H1 (cell line): ENCODE results near the gene ARHGAP1. TPM values are rescaled to one million over a fixed set of nuclear protein-coding genes. Genes with fewer than 3 reads are reported as not detected.

ENCODE experiments used
- CTCF ChIA-PET: fragments of 300-600 bp; sonication (Branson Sonifier 250); formaldehyde crosslinking; loops from one replicate; lab custom pipeline; 2021; ENCODE audit not compliant: partially characterized antibody; lab: Charles Lee
- POLR2A ChIA-PET: fragments of 300-600 bp; sonication (Branson Sonifier 250); formaldehyde crosslinking; loops from one replicate; lab custom pipeline; 2021; ENCODE audit warnings: inconsistent platforms; ENCODE audit not compliant: partially characterized antibody; lab: Charles Lee
- DNase-seq, 2 experiments: peaks; one replicate each; pipeline versions ENCODE4 v3.0.0 to v3.0.0-alpha.2; 2010 to 2022; ENCODE audit warnings: low spot score in 2 of 2, low read depth in 1 of 2, mixed read lengths in 1 of 2
- FAIRE-seq: peaks from 2 replicates; lab custom pipeline; 2011; peaks lifted over from hg19 to GRCh38; lab: Jason Lieb, UNC
- H2AFZ ChIP-seq: 2 replicates; pipeline ENCODE4 v1.8.1; 2012; ENCODE audit warnings: low read length, inconsistent platforms
- H2AK5ac ChIP-seq: 2 replicates; pipeline ENCODE4 v1.6.1; 2013; ENCODE audit warnings: low read depth, low read length
- H2BK120ac ChIP-seq: replicated peaks from 2 replicates; pipeline ENCODE3; 2013; ENCODE audit warnings: low read depth, low read length, inconsistent platforms
- H2BK12ac ChIP-seq: 2 replicates; pipeline ENCODE4 v1.6.1; 2013; ENCODE audit warnings: low read depth, low read length
- H2BK15ac ChIP-seq: 2 replicates; pipeline ENCODE4 v1.6.1; 2013; ENCODE audit warnings: low read length
- H2BK20ac ChIP-seq: 2 replicates; pipeline ENCODE4 v1.6.1; 2013; ENCODE audit warnings: low read length
- H2BK5ac ChIP-seq: 2 replicates; pipeline ENCODE4 v1.6.1; 2013; ENCODE audit warnings: low read depth, low read length
- H3K14ac ChIP-seq: 2 replicates; pipeline ENCODE4 v1.6.1; 2013; ENCODE audit warnings: inconsistent platforms; ENCODE audit not compliant: insufficient read length
- H3K18ac ChIP-seq: 2 replicates; pipeline ENCODE4 v1.6.1; 2013; ENCODE audit warnings: low read length; ENCODE audit errors: extremely low read depth
- H3K23ac ChIP-seq: 2 replicates; pipeline ENCODE4 v1.6.1; 2013; ENCODE audit warnings: inconsistent platforms; ENCODE audit not compliant: insufficient read length
- H3K23me2 ChIP-seq: 2 replicates; pipeline ENCODE4 v1.6.1; 2013; ENCODE audit warnings: low read depth, low read length
- H3K27ac ChIP-seq: 2 replicates; pipeline ENCODE4 v1.6.1; 2011; ENCODE audit warnings: low read depth, low read length, inconsistent platforms
- H3K27me3 ChIP-seq, 4 experiments: replicated peaks in 1 of 4; 1 replicate in 1 of 4; 2 replicates in 3 of 4; pipeline versions ENCODE4 v1.6.1 to v1.8.1; 2011 to 2013; ENCODE audit warnings: low read length in 3 of 4, mild to moderate bottlenecking in 3 of 4, inconsistent platforms in 2 of 4, mixed read lengths in 2 of 4, moderate library complexity in 1 of 4; ENCODE audit not compliant: control insufficient read depth in 3 of 4, insufficient read depth in 3 of 4; ENCODE audit errors: extremely low read depth in 1 of 4
- H3K36me3 ChIP-seq, 4 experiments: 2 replicates each; pipeline versions ENCODE4 v1.6.1 to v1.8.1; 2011 to 2013; ENCODE audit warnings: mild to moderate bottlenecking in 4 of 4, low read length in 3 of 4, moderate library complexity in 2 of 4, control low read depth in 1 of 4, inconsistent platforms in 1 of 4; ENCODE audit not compliant: insufficient read depth in 4 of 4, control insufficient read depth in 2 of 4
- H3K4ac ChIP-seq: replicated peaks from 2 replicates; pipeline ENCODE3; 2013; ENCODE audit warnings: low read length, low read depth, mixed read lengths, inconsistent platforms; ENCODE audit not compliant: insufficient read length
- H3K4me1 ChIP-seq, 4 experiments: replicated peaks in 1 of 4; 1 replicate in 1 of 4; 2 replicates in 3 of 4; pipeline versions ENCODE4 v1.6.1 to v1.8.1; 2011 to 2013; ENCODE audit warnings: low read length in 3 of 4, inconsistent platforms in 2 of 4, mixed read lengths in 1 of 4; ENCODE audit not compliant: insufficient read depth in 4 of 4, control insufficient read depth in 3 of 4
- H3K4me2 ChIP-seq, 2 experiments: 2 replicates each; pipeline versions ENCODE4 v1.6.1 to v1.8.1; 2011 to 2013; ENCODE audit warnings: low read depth in 2 of 2, low read length in 2 of 2, control low read depth in 1 of 2, inconsistent platforms in 1 of 2, mild to moderate bottlenecking in 1 of 2; ENCODE audit not compliant: insufficient read depth in 1 of 2
- H3K4me3 ChIP-seq, 4 experiments: fragments of 200-600, 300-600 bp in 1 of 4; sonication (generic), shearing (Covaris generic), sonication (Bioruptor Twin) in 1 of 4; 2 replicates each; pipeline versions ENCODE4 v1.5.1 to v1.8.1; 2011 to 2016; ENCODE audit warnings: low read length in 4 of 4, low read depth in 3 of 4, control low read depth in 2 of 4, inconsistent platforms in 2 of 4, mild to moderate bottlenecking in 2 of 4, mixed read lengths in 1 of 4, moderate library complexity in 1 of 4; ENCODE audit not compliant: insufficient read depth in 2 of 4; ENCODE audit errors: extremely low read depth in 1 of 4
- H3K56ac ChIP-seq: replicated peaks from 2 replicates; pipeline ENCODE3; 2013; ENCODE audit warnings: low read depth, mild to moderate bottlenecking, mixed read lengths, low read length, inconsistent platforms; ENCODE audit not compliant: insufficient read length
- H3K79me1 ChIP-seq: 2 replicates; pipeline ENCODE4 v1.6.1; 2013; ENCODE audit warnings: low read depth, low read length, control low read depth
- H3K79me2 ChIP-seq, 2 experiments: 2 replicates each; pipeline versions ENCODE4 v1.6.1 to v1.8.1; 2012 to 2013; ENCODE audit warnings: low read length in 2 of 2, mild to moderate bottlenecking in 2 of 2, inconsistent platforms in 1 of 2; ENCODE audit not compliant: insufficient read depth in 2 of 2, control insufficient read depth in 1 of 2
- H3K9ac ChIP-seq, 4 experiments: replicated peaks in 1 of 4; 1 replicate in 1 of 4; 2 replicates in 3 of 4; pipeline versions ENCODE4 v1.6.1 to v1.8.1; 2011 to 2013; ENCODE audit warnings: low read depth in 3 of 4, low read length in 3 of 4, control low read depth in 2 of 4, mild to moderate bottlenecking in 2 of 4, moderate library complexity in 2 of 4, inconsistent platforms in 1 of 4; ENCODE audit errors: extremely low read depth in 1 of 4
- H3K9me3 ChIP-seq, 2 experiments: 2 replicates each; pipeline versions ENCODE4 v1.6.1 to v1.8.1; 2012 to 2013; ENCODE audit warnings: mild to moderate bottlenecking in 2 of 2, moderate library complexity in 2 of 2, control low read depth in 1 of 2, inconsistent platforms in 1 of 2, low read depth in 1 of 2, low read length in 1 of 2, mixed read lengths in 1 of 2; ENCODE audit not compliant: insufficient read depth in 2 of 2
- H4K20me1 ChIP-seq, 2 experiments: replicated peaks in 1 of 2; 2 replicates each; pipeline versions ENCODE3 to v1.8.1; 2011 to 2013; ENCODE audit warnings: inconsistent platforms in 2 of 2, low read length in 2 of 2, mild to moderate bottlenecking in 1 of 2; ENCODE audit not compliant: insufficient read depth in 2 of 2, control insufficient read depth in 1 of 2
- H4K5ac ChIP-seq: 2 replicates; pipeline ENCODE4 v1.6.1; 2013; ENCODE audit warnings: low read length, low read depth, mixed read lengths, inconsistent platforms; ENCODE audit not compliant: insufficient read length
- H4K8ac ChIP-seq: 2 replicates; pipeline ENCODE4 v1.8.0; 2013; ENCODE audit warnings: mild to moderate bottlenecking, moderate library complexity, low read length, inconsistent platforms; ENCODE audit not compliant: insufficient read depth; ENCODE audit errors: extremely low read depth
- H4K91ac ChIP-seq: replicated peaks from 2 replicates; pipeline ENCODE3; 2013; ENCODE audit warnings: low read length, mixed read lengths, inconsistent platforms; ENCODE audit not compliant: insufficient read length
- BCL11A ChIP-seq, 2 experiments: IDR thresholded peaks; one replicate each; pipeline ENCODE4 v1.6.1; 2011; ENCODE audit warnings: low read depth in 2 of 2, low read length in 2 of 2, mild to moderate bottlenecking in 2 of 2
- BRCA1 ChIP-seq: IDR thresholded peaks from 2 replicates; pipeline ENCODE4 v1.6.1; 2012; ENCODE audit warnings: low read depth, low read length, improper control_type of control experiment
- CHD2 ChIP-seq: IDR thresholded peaks from 2 replicates; pipeline ENCODE4 v1.6.1; 2012; ENCODE audit warnings: low read length, improper control_type of control experiment
- E2F6 ChIP-seq: IDR thresholded peaks from 2 replicates; pipeline ENCODE4 v1.6.1; 2012; ENCODE audit warnings: inconsistent platforms
- KDM4A ChIP-seq: IDR thresholded peaks from one replicate; pipeline ENCODE4 v1.7.1; 2012; ENCODE audit warnings: low read depth, mild to moderate bottlenecking, moderate library complexity, low read length, inconsistent platforms; ENCODE audit not compliant: severe bottlenecking
- RXRA ChIP-seq: IDR thresholded peaks from 2 replicates; pipeline ENCODE4 v1.6.1; 2011; ENCODE audit warnings: low read depth, mild to moderate bottlenecking, low read length, moderate library complexity; ENCODE audit not compliant: insufficient read depth
- SP1 ChIP-seq: IDR thresholded peaks from 2 replicates; pipeline ENCODE4 v1.6.1; 2011; ENCODE audit warnings: low read depth, low read length
- SUZ12 ChIP-seq: fragments of 200-600 bp; sonication (generic); IDR thresholded peaks from 2 replicates; pipeline ENCODE4 v1.6.1; 2012; ENCODE audit warnings: mild to moderate bottlenecking, inconsistent platforms, low read length, moderate library complexity, mixed read lengths
- TBP ChIP-seq: IDR thresholded peaks from 2 replicates; pipeline ENCODE4 v1.6.1; 2011; ENCODE audit warnings: low read depth, low read length, improper control_type of control experiment
- WGBS, 2 experiments: shearing (Covaris generic) in 1 of 2; methylation state at CpG; one replicate each; pipeline versions ENCODE4 v1.1.6 to v1.1.7; 2013 to 2015; ENCODE audit warnings: low lambda C conversion rate in 2 of 2, mixed read lengths in 2 of 2, inconsistent platforms in 1 of 2, low coverage in 1 of 2, missing lambda C conversion rate in 1 of 2; ENCODE audit not compliant: insufficient replicate concordance in 2 of 2, insufficient coverage in 1 of 2, insufficient read length in 1 of 2; ENCODE audit errors: extremely low coverage in 1 of 2, missing lambda C conversion rate in 1 of 2; 5-methylcytosine and 5-hydroxymethylcytosine counted together
- polyA plus RNA-seq, 7 experiments: library from polyadenylated mRNA; depleted of rRNA in 3 of 7; stranded (reverse) in 5 of 7; unstranded in 2 of 7; fragments of >200 nt in 5 of 7; fragments of 200-250 nt in 2 of 7; gene quantifications; 1 replicate in 5 of 7; 2 replicates in 1 of 7; 4 replicates in 1 of 7; pipeline versions ENCODE4 v1.2.1 to v1.2.3, GENCODE V29; 2011 to 2013; ENCODE audit warnings: missing spikeins in 2 of 7, mixed read lengths in 2 of 7
- total RNA-seq: library from RNA; stranded (reverse); fragmentation: NEBNext Ultra II Directional; extraction: Animal tissue kit (Norgen Biotek cat#: 25700); gene quantifications from 2 replicates; pipeline ENCODE4 v1.2.1, GENCODE V29; 2021
- TF ChIP-seq, protein P1 (sequence below): IDR thresholded peaks from 2 replicates; pipeline ENCODE4 v1.6.1; 2011; ENCODE audit warnings: low read depth, mild to moderate bottlenecking, low read length; ENCODE audit not compliant: insufficient read depth
- TF ChIP-seq, protein P2 (sequence below): IDR thresholded peaks from 2 replicates; pipeline ENCODE4 v1.6.1; 2012; ENCODE audit warnings: low read length, inconsistent platforms

Gene ARHGAP1
- total and polyA plus RNA-seq, 2 of the 8 experiments (the other 6 are each of a cell fraction or from before 2014, with no cell fraction given): 28.6 to 58.8 TPM

GRCh38 chr11:46678741-46679130 is 21.7 kb downstream of the ARHGAP1 start:
- H3K79me2 ChIP-seq: no peaks in the 10 kb centered on the region
- H2BK15ac ChIP-seq: no peak overlapping the region
- DNase-seq (no peak), FAIRE-seq (no peak)
- H3K14ac ChIP-seq: no peak overlapping the region
- no peaks in the 10 kb centered on the region for H3K9me3 ChIP-seq
- H3K23me2 ChIP-seq: no peaks in the 10 kb centered on the region
- no peaks in the 10 kb centered on the region for H3K27me3 ChIP-seq
- H3K56ac ChIP-seq: no peak overlapping the region
- H3K4me2 ChIP-seq: no peak overlapping the region
- POLR2A ChIA-PET: interaction anchor here (1.3 kb wide), 1 partner anchor 19 kb away, joined by 4 read pairs; no protein-coding TSS in a partner anchor
- H2BK20ac ChIP-seq: no peak overlapping the region
- no peak overlapping the region for H3K4me3 ChIP-seq
- H2BK12ac ChIP-seq: no peak overlapping the region
- CTCF ChIA-PET: interaction anchor here (0.7 to 7.5 kb wide), 7 partner anchors 9 to 76 kb away, joined by 3 to 36 read pairs (median 4); partner anchors contain the start of gene F2
- no peak overlapping the region for H4K5ac ChIP-seq
- no peaks in the 10 kb centered on the region for H3K79me1 ChIP-seq
- H3K36me3 ChIP-seq: peaks cover 0 to 11% (median 3%) of the 10 kb centered on the region in 4 experiments; a peak in 4 of 8 replicates
- H2BK120ac ChIP-seq: no peak overlapping the region
- no peak overlapping the region for H3K18ac ChIP-seq
- WGBS, 2 experiments: 90% methylated on average over 9 of the region's 9 CpGs; no CpG with 5 or more reads in 1 of the 2 experiments
- no peak overlapping the region for H3K23ac ChIP-seq
- peaks cover 3 to 17% (median 7%) of the 10 kb centered on the region in 4 experiments for H3K4me1 ChIP-seq
- H2AFZ ChIP-seq: no peak overlapping the region
- H4K20me1 ChIP-seq: peaks cover 0 to 1% of the 10 kb centered on the region in 2 experiments
- H3K4ac ChIP-seq: no peak overlapping the region
- no peak overlapping the region for H4K91ac ChIP-seq
- TF ChIP-seq BRCA1: no peak
- no peak for TF ChIP-seq BCL11A (IDR thresholded peaks at IDR 0.05; ENCODE audit: low read depth in 2 of 2, low read length in 2 of 2)
- no peak for TF ChIP-seq SP1
- TF ChIP-seq SUZ12: no peak
- TF ChIP-seq CHD2: no peak
- no peak for TF ChIP-seq RXRA
- no peak for TF ChIP-seq KDM4A
- TF ChIP-seq, protein P1, sequence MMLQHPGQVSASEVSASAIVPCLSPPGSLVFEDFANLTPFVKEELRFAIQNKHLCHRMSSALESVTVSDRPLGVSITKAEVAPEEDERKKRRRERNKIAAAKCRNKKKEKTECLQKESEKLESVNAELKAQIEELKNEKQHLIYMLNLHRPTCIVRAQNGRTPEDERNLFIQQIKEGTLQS: no peak
- TF ChIP-seq E2F6: no peak
- no peak for TF ChIP-seq TBP
- TF ChIP-seq, protein P2, sequence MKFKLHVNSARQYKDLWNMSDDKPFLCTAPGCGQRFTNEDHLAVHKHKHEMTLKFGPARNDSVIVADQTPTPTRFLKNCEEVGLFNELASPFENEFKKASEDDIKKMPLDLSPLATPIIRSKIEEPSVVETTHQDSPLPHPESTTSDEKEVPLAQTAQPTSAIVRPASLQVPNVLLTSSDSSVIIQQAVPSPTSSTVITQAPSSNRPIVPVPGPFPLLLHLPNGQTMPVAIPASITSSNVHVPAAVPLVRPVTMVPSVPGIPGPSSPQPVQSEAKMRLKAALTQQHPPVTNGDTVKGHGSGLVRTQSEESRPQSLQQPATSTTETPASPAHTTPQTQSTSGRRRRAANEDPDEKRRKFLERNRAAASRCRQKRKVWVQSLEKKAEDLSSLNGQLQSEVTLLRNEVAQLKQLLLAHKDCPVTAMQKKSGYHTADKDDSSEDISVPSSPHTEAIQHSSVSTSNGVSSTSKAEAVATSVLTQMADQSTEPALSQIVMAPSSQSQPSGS: no peak
- TF ChIP-seq, all 59 proteins: peak for 0
- H2AK5ac ChIP-seq: no peak overlapping the region
- H2BK5ac ChIP-seq: no peak overlapping the region
- H3K27ac ChIP-seq: no peak overlapping the region
- H4K8ac ChIP-seq: peak overlapping the region; percentile 40; the same call in 1 of the 2 replicates
- H3K9ac ChIP-seq: no peak overlapping the region
